Fibroblast of lung (primary cell): ENCODE data around the gene MBOAT2. TPM values are rescaled to one million over a fixed set of nuclear protein-coding genes. Genes with fewer than 3 reads are reported as not detected.

ENCODE experiments used
- DNase-seq, 2 donors: peaks; one replicate each; pipeline versions ENCODE4 v3.0.0 to v3.0.0-alpha.2; 2010; ENCODE audit warnings: low read depth in 2 of 2
- H2AFZ ChIP-seq: 2 replicates; pipeline ENCODE4 v1.5.1; 2012; ENCODE audit warnings: low read length, control low read depth, inconsistent platforms
- H3K27ac ChIP-seq: 2 replicates; pipeline ENCODE4 v1.5.1; 2011; ENCODE audit warnings: low read length, control low read depth; ENCODE audit not compliant: insufficient read depth
- H3K27me3 ChIP-seq: 2 replicates; pipeline ENCODE4 v1.5.1; 2011; ENCODE audit warnings: mild to moderate bottlenecking, low read length; ENCODE audit not compliant: control insufficient read depth, insufficient read depth
- H3K36me3 ChIP-seq: 2 replicates; pipeline ENCODE4 v1.5.1; 2011; ENCODE audit warnings: low read length; ENCODE audit not compliant: control insufficient read depth, insufficient read depth
- H3K4me1 ChIP-seq: 2 replicates; pipeline ENCODE4 v1.5.1; 2011; ENCODE audit warnings: low read length; ENCODE audit not compliant: control insufficient read depth, insufficient read depth; ENCODE audit errors: extremely low read depth
- H3K4me2 ChIP-seq: 2 replicates; pipeline ENCODE4 v1.5.1; 2011; ENCODE audit warnings: low read length, control low read depth; ENCODE audit not compliant: insufficient read depth; ENCODE audit errors: extremely low read depth
- H3K4me3 ChIP-seq, 4 experiments: fragments of 200-600 bp in 1 of 4; sonication (generic) in 1 of 4; replicated peaks in 1 of 4; 2 replicates each; pipeline ENCODE4 v1.5.1; 2011 to 2016; ENCODE audit warnings: low read length in 4 of 4, low read depth in 3 of 4, mild to moderate bottlenecking in 3 of 4, control low read depth in 2 of 4, inconsistent platforms in 1 of 4, mixed read lengths in 1 of 4; ENCODE audit not compliant: insufficient read depth in 1 of 4; ENCODE audit errors: control extremely low read depth in 1 of 4
- H3K79me2 ChIP-seq: 2 replicates; pipeline ENCODE4 v1.5.1; 2012; ENCODE audit warnings: mild to moderate bottlenecking, low read length, inconsistent platforms; ENCODE audit not compliant: control insufficient read depth, insufficient read depth
- H3K9ac ChIP-seq: 2 replicates; pipeline ENCODE4 v1.5.1; 2011; ENCODE audit warnings: mild to moderate bottlenecking, low read length, control low read depth; ENCODE audit not compliant: insufficient read depth
- H3K9me3 ChIP-seq: 2 replicates; pipeline ENCODE4 v1.5.1; 2012; ENCODE audit warnings: low read depth, low read length; ENCODE audit not compliant: control insufficient read depth, insufficient read depth
- H4K20me1 ChIP-seq: 2 replicates; pipeline ENCODE4 v1.5.1; 2011; ENCODE audit warnings: low read length; ENCODE audit not compliant: control insufficient read depth, insufficient read depth; ENCODE audit errors: extremely low read depth
- CTCF ChIP-seq, 2 donors: IDR thresholded peaks in 1 of 2; conservative IDR thresholded peaks in 1 of 2; 1 replicate in 1 of 2; 2 replicates in 1 of 2; pipeline ENCODE4 v1.5.1; 2011 to 2012; ENCODE audit warnings: low read length in 2 of 2, control low read depth in 1 of 2, inconsistent platforms in 1 of 2, low read depth in 1 of 2, mild to moderate bottlenecking in 1 of 2
- EZH2 ChIP-seq: IDR thresholded peaks from 2 replicates; pipeline ENCODE4 v1.5.1; 2012; ENCODE audit warnings: low read length, control low read depth, mild to moderate bottlenecking; ENCODE audit errors: missing control alignments
- polyA plus RNA-seq, 2 donors: library from polyadenylated mRNA; depleted of rRNA in 1 of 2; stranded (reverse) in 1 of 2; unstranded in 1 of 2; fragments of >200 nt; gene quantifications; 2 replicates each; pipeline ENCODE4 v1.2.1, GENCODE V29; 2011 to 2012; ENCODE audit warnings: missing spikeins in 1 of 2
- total RNA-seq: library from RNA; depleted of rRNA; stranded (reverse); fragments of >200 nt; gene quantifications from 2 replicates; pipeline ENCODE4 v1.2.1, GENCODE V29; 2014

The MBOAT2 gene
- total and polyA plus RNA-seq, 2 donors (not counting 1 experiment from before 2014, with no cell fraction given) = 46.4 to 68.3 TPM

- no peak overlapping the region for H3K4me2 ChIP-seq
Observed at GRCh38 chr2:9000442-9000841, 3.0 kb downstream of the MBOAT2 start.

GRCh38 chr2:8999797-9000196, 3.7 kb downstream of the MBOAT2 start:
- H2AFZ ChIP-seq = no peak overlapping the region
- peaks cover 65% of the 10 kb centered on the region for H3K79me2 ChIP-seq
- H3K36me3 ChIP-seq = no peaks in the 10 kb centered on the region
- H4K20me1 ChIP-seq = no peaks in the 10 kb centered on the region
- peaks cover 2% of the 10 kb centered on the region for H3K4me1 ChIP-seq
- H3K27ac ChIP-seq = no peak overlapping the region
- no peak overlapping the region for H3K4me2 ChIP-seq
- no peak for DNase-seq
- H3K9me3 ChIP-seq = no peaks in the 10 kb centered on the region
- H3K9ac ChIP-seq = no peak overlapping the region
- TF ChIP-seq CTCF (conservative IDR thresholded peaks at IDR 0.05 in 1 of 2, IDR thresholded peaks at IDR 0.05 in 1 of 2; ENCODE audit: low read depth in 1 of 2, low read length in 2 of 2) = no peak
- TF ChIP-seq EZH2 = no peak
- H3K4me3 ChIP-seq = no peak overlapping the region
- H3K27me3 ChIP-seq = no peaks in the 10 kb centered on the region

More at GRCh38 chr2:9000442-9000841, 3.0 kb downstream of the MBOAT2 start:
- Histone ChIP-seq H4K20me1 (no peaks in the 10 kb centered on the region), H3K27me3 (no peaks in the 10 kb centered on the region), H3K9ac (no peak overlapping the region), H3K4me1 (peaks cover 2% of the 10 kb centered on the region), H2AFZ (no peak overlapping the region), H3K27ac (no peak overlapping the region), H3K4me3 (no peak overlapping the region), H3K9me3 (no peaks in the 10 kb centered on the region), H3K36me3 (no peaks in the 10 kb centered on the region), H3K79me2 (peaks cover 60% of the 10 kb centered on the region)
- DNase-seq = no peak
- no peak for TF ChIP-seq EZH2
- no peak for TF ChIP-seq CTCF (conservative IDR thresholded peaks at IDR 0.05 in 1 of 2, IDR thresholded peaks at IDR 0.05 in 1 of 2; ENCODE audit: low read depth in 1 of 2, low read length in 2 of 2)

- no peak for DNase-seq
- H2AFZ ChIP-seq = no peak overlapping the region
- no peaks in the 10 kb centered on the region for H3K9me3 ChIP-seq
- H3K27me3 ChIP-seq = no peaks in the 10 kb centered on the region
- no peak overlapping the region for H3K4me2 ChIP-seq
- peaks cover 71% of the 10 kb centered on the region for H3K79me2 ChIP-seq
- H3K36me3 ChIP-seq = no peaks in the 10 kb centered on the region
- no peak overlapping the region for H3K4me3 ChIP-seq
- H3K27ac ChIP-seq = no peak overlapping the region
- no peak for TF ChIP-seq CTCF (conservative IDR thresholded peaks at IDR 0.05 in 1 of 2, IDR thresholded peaks at IDR 0.05 in 1 of 2; ENCODE audit: low read depth in 1 of 2, low read length in 2 of 2)
- TF ChIP-seq EZH2 = no peak
- H4K20me1 ChIP-seq = no peaks in the 10 kb centered on the region
- H3K4me1 ChIP-seq = peaks cover 2% of the 10 kb centered on the region
- H3K9ac ChIP-seq = no peak overlapping the region
Observed at GRCh38 chr2:8999102-8999446, 4.4 kb downstream of the MBOAT2 start.
